LNCAP (cell line): ENCODE results near the gene DLG1.

Experiments
- TF ChIP-seq, protein P1 (sequence below): fragments of 450-650 bp; IDR thresholded peaks from 2 replicates; pipeline ENCODE4 v1.5.1; 2017; ENCODE audit warnings: mild to moderate bottlenecking

DLG1 gene

GRCh38 chr3:197261164-197261509 lies 37.3 kb downstream of the DLG1 start:
- TF ChIP-seq, protein P1, sequence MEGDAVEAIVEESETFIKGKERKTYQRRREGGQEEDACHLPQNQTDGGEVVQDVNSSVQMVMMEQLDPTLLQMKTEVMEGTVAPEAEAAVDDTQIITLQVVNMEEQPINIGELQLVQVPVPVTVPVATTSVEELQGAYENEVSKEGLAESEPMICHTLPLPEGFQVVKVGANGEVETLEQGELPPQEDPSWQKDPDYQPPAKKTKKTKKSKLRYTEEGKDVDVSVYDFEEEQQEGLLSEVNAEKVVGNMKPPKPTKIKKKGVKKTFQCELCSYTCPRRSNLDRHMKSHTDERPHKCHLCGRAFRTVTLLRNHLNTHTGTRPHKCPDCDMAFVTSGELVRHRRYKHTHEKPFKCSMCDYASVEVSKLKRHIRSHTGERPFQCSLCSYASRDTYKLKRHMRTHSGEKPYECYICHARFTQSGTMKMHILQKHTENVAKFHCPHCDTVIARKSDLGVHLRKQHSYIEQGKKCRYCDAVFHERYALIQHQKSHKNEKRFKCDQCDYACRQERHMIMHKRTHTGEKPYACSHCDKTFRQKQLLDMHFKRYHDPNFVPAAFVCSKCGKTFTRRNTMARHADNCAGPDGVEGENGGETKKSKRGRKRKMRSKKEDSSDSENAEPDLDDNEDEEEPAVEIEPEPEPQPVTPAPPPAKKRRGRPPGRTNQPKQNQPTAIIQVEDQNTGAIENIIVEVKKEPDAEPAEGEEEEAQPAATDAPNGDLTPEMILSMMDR = no peak

DNA sequence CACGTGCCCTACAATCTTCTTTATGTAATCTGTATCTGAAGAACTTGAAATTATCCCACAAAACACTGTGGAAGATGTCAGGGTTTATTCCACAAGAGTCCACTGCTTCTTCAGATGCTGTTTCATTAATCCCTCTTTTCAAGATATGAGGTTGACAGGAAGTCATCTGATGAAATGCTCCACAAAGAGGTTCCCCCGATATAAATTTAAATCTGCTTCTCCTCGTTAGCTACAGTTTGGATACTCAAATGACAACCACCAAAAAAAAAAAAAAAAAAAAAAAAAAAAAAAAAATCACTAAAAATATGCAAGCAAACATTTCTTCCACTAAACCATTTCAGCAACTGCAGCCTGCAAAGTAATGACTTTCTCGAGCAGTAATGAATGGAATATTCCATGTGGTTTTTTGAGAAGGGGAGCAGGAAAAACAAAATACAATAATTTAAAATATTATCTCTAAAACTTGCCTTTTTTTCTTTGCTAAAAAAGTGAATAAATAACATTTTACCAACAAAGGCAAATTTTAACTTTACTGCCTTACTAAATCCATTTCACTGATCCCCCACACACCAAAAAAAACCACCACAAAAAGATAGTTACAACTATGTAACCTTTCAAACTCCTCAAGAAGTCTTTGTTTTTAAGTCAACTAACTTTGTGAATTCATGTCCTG lies 37.8 kb downstream of the DLG1 start:
- TF ChIP-seq, protein P1 = no peak

- TF ChIP-seq, protein P1 = no peak
Measured at GRCh38 chr3:197259096-197259495, 39.3 kb downstream of the DLG1 start.

- TF ChIP-seq, protein P1 = no peak
Measured at GRCh38 chr3:197258168-197258755, 40.1 kb downstream of the DLG1 start.

- TF ChIP-seq, protein P1 = no peak
Measured at GRCh38 chr3:197257711-197258110, 40.7 kb downstream of the DLG1 start.

DNA sequence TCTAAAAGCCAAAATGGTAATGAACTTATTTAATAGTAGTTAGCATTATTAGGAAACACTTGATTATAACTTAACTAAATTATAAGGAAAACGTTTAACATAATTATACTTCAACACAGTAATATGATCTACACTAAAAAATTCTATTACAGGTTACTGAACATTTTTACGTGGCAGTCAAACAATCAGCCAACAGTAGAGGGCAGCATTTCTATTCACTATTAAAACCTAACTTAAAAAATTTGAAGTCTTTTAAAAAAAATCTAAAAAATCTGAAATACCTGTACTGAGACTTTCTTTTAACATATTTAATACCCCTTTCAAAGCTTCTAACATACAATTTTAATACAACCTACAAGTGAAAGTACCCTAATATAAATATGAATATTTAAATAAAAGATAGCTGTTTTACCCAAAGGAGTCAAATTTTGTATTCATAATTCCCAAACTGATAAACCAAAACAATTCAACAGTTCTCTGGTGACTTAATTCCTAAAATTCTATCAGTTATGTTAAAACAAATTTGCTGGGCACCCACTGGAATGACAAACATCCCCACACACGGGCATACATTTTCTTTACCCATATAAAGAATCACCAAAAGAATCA lies 41.5 kb downstream of the DLG1 start:
- TF ChIP-seq, protein P1 = peak; percentile 81

- TF ChIP-seq, protein P1 = no peak
Measured at GRCh38 chr3:197256104-197256503, 42.3 kb downstream of the DLG1 start.
